ENCODE results near the gene CDH4.

Gene CDH4

DNA sequence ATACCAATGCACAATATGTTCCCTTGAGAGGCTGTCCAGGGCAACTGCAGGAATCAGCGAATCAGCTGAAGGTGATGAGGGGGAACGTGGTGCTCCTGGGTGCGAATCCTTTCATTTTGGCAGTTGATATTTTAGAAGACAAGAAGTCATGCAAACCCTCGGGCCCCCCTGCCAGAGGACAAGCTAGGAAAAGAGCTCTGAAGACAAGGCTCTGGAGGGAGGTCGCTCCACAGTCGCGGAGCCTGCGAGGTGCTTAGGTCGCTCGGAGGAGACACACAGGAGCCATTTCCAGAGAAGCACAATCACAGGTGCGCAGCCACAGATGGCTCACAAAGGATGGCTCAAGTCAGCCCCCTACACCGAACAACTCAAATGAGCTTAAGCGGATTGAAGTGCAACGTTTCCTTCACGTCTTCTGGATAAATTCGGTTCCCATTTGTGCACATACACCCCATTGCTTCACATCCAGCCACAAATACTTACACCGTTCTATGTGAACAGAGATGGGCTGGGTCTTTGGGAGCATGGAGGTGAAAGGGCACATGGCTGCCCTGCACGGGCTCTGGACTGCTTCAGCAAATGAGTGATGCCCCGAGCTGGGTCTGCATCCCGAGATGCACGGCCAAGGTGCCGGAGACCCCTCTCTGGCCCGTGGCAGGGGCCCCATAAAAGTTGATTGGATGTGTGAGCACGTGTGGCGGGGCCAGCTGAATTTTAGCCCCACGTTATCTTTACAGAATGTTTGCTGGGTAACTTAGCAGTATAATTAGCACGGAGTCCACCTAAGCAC lies 527.3 kb downstream of the CDH4 start:
- no peak for DNase-seq

GRCh38 chr20:61780066-61780465 lies 528.0 kb downstream of the CDH4 start:
- DNase-seq = no peak

GRCh38 chr20:61784801-61785566 lies 532.9 kb downstream of the CDH4 start:
- DNase-seq = no peak

DNA sequence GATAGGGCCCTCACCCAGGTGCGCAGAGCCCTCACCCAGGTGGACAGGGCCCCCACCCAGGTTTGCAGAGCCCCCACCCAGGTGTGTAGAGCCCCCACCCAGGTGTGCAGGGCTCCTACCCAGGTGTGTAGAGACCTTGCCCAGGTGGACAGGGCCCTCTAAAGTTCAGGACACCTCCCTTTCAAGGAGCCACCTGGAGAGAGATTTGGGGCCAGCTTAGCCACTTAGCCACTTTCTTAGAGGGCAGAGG lies 533.4 kb downstream of the CDH4 start:
- DNase-seq = no peak

DNA sequence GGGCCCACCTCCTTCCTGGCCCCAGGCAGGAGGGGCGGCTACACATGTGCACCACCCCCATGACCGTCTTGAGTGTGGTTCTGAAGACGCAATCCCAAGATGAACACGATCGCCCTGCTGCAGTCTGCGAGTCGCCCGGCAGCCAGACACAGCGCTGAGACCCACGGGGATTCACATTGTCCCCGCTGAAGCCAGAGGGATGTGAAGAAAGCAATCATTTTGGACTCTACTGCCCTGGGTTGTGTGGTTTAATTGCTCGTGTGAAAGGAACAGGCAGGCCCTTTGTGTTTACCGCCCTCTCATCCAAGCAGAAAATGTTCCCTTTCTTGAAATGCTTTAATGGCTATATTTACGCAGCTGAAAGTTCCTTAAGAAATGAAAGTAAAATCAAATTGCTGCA lies 534.2 kb downstream of the CDH4 start:
- DNase-seq = no peak

DNA sequence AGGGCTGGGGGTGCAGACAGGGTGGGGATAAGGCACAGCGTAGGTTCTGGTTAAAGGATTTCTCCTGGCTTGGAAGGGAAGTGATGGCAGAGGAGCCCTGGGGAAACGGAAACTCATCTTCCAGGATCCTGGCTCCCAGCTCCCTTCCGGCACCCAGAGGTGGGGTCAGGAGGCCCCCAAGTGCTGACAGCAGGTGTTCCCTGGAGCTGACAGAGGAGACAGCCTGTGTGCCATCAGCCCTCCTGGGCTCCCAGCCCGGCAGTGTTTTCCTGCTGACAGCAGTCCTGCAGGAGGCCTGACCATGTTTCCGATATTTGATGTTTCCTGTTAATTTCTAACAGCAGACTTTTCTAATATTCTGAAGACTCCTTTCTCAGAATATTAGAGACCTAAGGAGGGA lies 536.3 kb downstream of the CDH4 start:
- DNase-seq = no peak

DNA sequence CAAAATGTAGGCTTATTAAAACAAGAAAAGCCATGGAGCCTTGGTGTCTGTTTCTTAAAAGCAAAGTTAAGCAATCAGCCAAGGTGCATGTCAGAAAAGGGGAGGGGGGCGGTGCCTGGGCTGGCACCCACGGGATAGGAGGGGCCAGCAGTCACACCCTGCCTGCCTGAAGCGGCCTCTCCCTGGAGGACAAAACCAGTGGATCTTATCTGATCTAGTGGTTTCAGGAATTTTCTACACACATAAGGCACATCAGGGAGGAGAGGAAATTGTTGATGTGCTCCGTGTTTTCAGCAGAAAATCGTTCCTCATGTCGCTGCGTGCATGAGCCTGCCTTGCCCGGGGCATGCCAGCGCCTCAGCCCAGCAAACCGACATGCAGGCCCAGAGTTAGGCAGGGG lies 537.3 kb downstream of the CDH4 start:
- DNase-seq = no peak

DNA sequence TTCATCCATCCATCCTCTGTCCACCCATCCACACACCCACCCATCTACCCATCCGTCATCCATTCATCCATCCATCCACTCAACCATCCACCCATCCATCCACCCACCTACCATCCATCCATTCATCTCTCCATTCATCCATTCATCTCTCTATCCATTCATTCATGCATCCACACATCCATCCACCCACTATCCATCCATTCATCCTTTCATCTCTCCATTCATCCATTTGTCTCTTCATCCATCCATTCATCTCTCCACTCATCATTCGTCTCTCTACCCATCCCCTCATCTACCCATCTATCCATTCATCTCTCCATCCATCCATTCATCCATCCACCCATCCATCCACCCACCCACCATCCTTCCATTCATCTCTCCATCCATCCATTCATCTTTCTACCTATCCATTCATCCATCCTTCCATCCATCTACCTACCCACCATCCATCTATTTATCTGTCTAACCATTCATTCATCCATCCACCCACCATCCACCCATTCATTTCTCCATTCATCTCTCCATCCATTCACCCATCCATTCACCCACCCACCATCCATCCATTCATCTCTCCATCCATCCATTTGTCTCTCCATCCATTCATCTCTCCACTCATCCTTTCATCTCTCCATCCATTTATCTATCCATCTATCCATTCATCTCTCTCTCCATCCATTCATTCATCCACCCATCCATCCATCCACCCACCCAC lies 538.2 kb downstream of the CDH4 start:
- DNase-seq = no peak

DNA sequence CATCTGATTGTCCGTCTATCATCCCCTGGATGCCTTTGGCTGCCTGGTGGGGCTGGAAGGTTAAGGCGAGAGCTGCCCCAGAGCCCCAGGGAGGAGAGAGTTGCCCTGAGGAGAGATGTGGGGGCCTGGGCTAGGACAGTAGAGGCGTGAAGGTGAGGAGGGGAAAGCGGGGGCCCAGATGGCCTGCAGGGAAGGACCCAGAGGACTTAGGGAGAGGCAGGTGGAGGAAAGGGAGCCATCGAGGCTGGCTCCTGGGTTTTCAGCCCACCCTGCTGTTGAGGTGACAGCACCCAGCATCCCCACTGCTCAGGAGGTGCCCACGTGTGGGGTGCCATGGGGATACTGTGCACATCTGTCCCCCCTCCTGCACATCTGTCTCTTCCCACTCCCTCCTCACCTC lies 539.9 kb downstream of the CDH4 start:
- DNase-seq = no peak

DNA sequence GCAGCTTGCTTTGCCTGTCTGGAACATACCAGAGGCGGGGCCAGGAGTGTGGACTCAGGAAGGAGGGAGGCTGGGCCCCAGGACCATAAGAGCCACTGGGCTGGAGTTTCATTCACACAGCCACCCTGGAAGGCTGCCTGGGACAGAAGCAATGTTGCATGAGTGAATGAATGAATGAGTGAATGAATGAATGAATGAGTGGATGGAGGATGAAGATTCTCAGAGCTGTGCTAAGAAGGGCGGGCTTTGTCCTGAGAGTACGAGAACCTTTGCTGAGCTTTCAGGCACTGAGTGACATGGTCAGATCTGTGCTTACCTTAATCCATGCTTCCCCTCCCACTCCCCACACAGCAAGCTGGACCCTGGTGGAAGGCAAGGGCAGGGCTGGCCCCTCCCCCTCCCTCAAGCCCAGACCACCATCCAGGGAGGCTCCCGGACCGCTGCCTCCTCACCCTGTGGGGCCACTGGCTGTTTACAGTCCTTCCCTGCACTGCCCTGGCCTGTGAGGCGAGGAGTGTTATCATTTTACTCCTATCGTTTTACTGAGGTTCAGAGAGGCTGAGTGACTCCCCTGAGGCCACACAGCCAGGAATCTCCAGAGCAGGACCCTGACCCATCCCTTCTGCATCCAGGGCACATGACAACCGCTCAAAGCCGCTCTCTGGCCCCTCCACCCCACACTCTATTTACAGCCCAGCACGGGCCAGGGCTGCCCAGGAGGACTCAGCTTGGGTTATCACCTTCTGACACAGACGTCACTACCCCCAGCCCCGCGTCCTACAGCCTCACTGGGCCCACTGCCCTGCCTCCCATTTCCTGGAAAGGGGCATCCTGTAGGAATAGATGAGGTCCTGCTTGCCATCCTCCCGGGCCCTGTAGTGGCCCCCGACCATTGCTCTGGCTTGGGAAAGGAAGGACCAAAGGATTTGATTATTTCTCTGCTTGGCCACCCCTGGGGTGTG lies 543.9 kb downstream of the CDH4 start:
- no peak for DNase-seq

DNA sequence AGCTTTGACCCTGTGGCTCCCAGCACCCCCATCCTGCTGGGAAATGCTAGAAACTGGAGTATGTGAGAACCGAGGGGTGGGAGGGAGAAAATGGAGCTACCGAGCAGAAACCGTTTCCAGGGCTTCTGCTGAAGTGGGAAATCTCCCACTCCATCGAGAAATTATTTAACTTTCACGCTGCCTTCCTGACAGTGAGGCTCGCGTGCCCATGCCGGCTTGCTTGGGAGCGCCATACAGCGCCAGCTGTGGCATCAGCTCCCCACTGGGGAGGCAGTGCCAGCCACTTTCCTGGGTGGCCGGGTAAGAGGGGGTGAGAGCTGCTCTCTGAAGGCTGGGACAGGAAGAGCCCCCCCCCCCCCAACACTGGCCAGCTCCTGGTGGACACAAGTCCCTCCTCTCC lies 544.7 kb downstream of the CDH4 start:
- no peak for DNase-seq

- DNase-seq = no peak
Observed at GRCh38 chr20:61797200-61797599, 545.1 kb downstream of the CDH4 start.

DNA sequence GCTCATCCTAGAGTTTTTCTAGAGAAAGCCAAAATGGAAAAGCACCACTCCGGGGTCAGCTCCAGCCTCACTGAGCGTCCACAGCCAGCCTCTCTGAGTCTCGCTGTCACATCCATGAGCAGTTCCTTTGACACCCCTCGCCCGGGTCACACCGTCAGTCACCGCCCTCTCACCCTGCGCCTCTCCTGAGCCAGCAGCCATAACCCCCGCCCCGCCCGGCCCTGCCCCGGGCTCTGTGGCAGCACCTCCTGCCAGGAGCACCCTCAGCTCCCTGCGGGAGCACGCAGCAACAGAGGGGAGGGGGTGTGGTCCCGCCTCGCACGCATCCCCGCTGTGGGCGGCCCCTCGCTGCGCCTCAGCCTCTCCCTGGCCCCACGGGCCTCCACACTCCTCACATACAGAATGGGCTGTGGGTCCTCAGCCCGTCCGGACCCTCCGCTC lies 545.9 kb downstream of the CDH4 start:
- no peak for DNase-seq

GRCh38 chr20:61798632-61799031 lies 546.6 kb downstream of the CDH4 start:
- no peak for DNase-seq

GRCh38 chr20:61799394-61799923 lies 547.4 kb downstream of the CDH4 start:
- no peak for DNase-seq

DNA sequence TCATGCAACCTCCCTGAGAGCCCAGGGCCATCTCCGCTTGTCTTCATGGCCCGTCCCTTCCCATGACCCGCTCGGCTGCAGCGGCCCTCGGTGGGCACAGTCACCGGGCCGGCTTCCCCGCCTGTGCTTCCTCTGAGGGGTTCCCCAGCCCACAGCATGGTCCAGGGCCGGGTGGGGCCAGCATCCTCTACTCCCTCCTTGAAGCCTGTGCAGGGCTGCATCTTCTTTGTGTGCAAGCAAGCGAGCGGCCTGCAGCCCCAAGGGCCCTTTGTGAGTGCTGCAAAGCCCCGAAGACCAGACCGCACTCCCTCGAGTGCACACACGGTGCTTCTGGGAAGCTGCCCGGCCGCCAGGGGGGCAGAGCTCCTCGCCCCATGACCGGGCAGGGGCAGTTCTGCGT lies 547.9 kb downstream of the CDH4 start:
- DNase-seq = no peak

DNA sequence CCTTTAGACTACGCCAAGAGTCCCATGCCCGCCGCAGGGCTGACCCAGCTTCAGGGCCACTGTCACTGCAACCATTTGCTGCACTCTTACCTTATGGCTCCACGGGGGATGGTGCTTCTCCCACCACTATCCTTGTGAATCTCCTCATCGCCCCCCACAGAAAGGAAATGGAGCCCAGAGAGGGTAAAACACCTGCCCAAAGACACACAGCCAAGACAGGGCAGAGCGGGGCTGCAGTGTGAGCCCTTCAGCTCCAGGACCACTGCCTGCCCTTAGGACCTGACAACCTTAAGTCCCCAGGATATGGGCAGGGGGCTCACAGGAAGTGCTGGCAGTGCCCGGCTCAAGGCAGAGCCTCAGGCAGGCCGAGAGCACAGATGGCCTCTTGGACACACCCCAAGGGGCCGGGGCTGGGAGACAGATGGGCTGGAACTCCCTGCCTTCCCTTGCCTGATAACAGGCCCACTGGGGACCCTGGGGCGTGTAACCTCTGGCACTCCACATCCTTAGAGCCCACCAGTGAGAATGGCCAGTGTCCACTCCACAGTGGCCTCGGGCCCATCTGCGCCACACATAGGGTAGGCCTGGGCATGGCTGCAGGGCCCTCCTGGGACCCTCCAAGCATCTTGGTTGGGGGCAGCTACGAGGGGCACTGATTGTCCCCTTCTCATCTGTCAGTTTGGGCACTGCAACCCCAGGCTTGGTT lies 548.5 kb downstream of the CDH4 start:
- DNase-seq = no peak

GRCh38 chr20:61801065-61801360 lies 549.0 kb downstream of the CDH4 start:
- DNase-seq = no peak

DNA sequence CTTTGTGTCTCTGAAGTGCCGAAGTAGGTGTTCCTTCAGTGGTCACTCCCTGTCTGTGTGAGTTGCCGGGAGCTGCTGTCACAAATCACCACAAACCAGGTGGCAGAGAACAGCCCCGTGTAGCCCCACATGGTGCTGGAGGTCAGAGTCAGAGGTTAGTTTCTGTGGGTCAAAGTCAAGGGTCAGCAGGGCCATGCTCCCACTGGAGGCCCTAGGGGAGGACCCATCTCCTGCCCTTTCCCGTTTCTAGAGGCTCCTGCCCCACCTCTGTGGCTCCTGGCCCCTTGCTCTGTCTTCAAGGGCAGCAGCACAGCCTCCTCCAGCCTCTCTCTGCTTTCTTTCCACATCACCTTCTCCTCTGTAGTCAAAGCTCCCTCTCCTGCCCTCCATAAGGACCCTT lies 549.4 kb downstream of the CDH4 start:
- no peak for DNase-seq

GRCh38 chr20:61801857-61802442 lies 549.9 kb downstream of the CDH4 start:
- no peak for DNase-seq

- DNase-seq = no peak
Observed at GRCh38 chr20:61802721-61803311, 550.8 kb downstream of the CDH4 start.
